Activated CD4-positive, alpha-beta T cell treated with anti-CD3 and anti-CD28 coated beads, Interleukin-2, amount 10 ng/mL, durations not matched to agents 7 days and 5 days (primary cell): ENCODE measurements around the gene STXBP6. TPM values are rescaled to one million over a fixed set of nuclear protein-coding genes. Genes with fewer than 3 reads are reported as not detected.

Experiments used
- CTCF ChIA-PET: fragments of 350-600 bp; sonication (Branson Sonifier 250); formaldehyde crosslinking; loops from one replicate; lab custom pipeline; 2021; ENCODE audit warnings: antibody characterized with exemption; lab: Charles Lee
- POLR2A ChIA-PET: fragments of 350-600 bp; sonication (Branson Sonifier 250); formaldehyde crosslinking; loops from one replicate; lab custom pipeline; 2021; ENCODE audit warnings: antibody characterized with exemption; lab: Charles Lee
- DNase-seq: peaks from one replicate; pipeline ENCODE4 v3.0.0-alpha.2; 2020
- H3K27ac Mint-ChIP-seq: one replicate; pipeline ENCODE4 v1.8.0; 2021; ENCODE audit warnings: mild to moderate bottlenecking, moderate library complexity, mixed read lengths
- H3K27me3 Mint-ChIP-seq: one replicate; pipeline ENCODE4 v1.8.0; 2021; ENCODE audit warnings: mixed read lengths
- H3K36me3 Mint-ChIP-seq: one replicate; pipeline ENCODE4 v1.8.0; 2021; ENCODE audit warnings: low read depth, mixed read lengths
- H3K4me1 Mint-ChIP-seq: one replicate; pipeline ENCODE4 v1.8.0; 2021; ENCODE audit warnings: mixed read lengths
- H3K4me3 Mint-ChIP-seq: one replicate; pipeline ENCODE4 v1.8.0; 2021; ENCODE audit warnings: mild to moderate bottlenecking, moderate library complexity, mixed read lengths
- H3K9me3 Mint-ChIP-seq: one replicate; pipeline ENCODE4 v1.8.0; 2021; ENCODE audit warnings: mixed read lengths
- total RNA-seq, 2 experiments: library from RNA; stranded (reverse); gene quantifications; one replicate each; pipeline ENCODE4 v1.2.3, GENCODE V29; 2021

The STXBP6 gene
- total RNA-seq, 2 experiments from 2014 or later: not detected

DNA sequence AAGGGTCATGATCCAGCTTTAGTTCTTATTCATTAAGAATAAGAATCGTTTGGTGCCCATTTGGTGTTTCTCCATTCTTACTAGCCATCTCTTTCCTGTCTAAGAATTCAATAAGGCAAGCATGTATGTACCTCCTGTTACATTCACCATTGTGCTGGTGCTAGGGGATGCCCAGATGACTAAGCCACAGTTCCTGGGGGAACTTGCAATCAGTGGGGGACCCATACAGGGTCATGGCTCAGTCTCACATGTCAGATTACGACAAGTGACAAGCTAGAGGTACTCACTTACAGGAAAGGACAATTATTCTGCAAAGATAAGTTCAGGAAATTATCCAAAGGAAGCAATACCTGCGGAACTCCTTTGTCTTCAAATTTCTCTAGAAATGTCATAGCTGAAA lies 125.4 kb downstream of the STXBP6 start:
- POLR2A ChIA-PET: no interaction called here
- Mint-ChIP-seq H3K9me3 (no peaks in the 10 kb centered on the region), H3K4me1 (no peaks in the 10 kb centered on the region), H3K27me3 (peaks cover 15% of the 10 kb centered on the region), H3K27ac (no peak overlapping the region), H3K4me3 (no peak overlapping the region), H3K36me3 (no peaks in the 10 kb centered on the region)
- CTCF ChIA-PET: interaction anchor here (0.6 kb wide), 1 partner anchor 14 kb away, joined by 3 read pairs; no protein-coding TSS in a partner anchor
- DNase-seq: no peak

DNA sequence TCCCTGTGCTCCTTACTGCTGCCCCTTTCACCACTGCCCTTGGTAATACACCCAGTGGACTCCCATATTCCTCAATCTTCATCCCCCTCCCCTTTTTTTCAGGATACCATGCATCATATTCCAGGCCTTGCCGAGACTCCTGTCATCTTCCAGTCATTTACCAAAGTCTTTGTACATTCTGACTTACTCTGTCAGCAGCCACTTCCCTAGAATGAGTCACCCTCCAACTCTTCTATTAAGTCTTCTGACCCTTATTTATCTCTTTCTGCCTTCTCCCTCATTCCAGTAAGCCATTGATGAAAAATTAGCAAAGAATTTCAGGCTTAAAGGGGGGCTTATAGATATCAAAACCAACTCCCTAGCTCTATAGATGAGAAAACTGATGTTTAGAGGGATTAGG lies 128.0 kb downstream of the STXBP6 start:
- H3K36me3 Mint-ChIP-seq: no peaks in the 10 kb centered on the region
- DNase-seq: no peak
- no peaks in the 10 kb centered on the region for H3K9me3 Mint-ChIP-seq
- POLR2A ChIA-PET: no interaction called here
- no peaks in the 10 kb centered on the region for H3K4me1 Mint-ChIP-seq
- H3K27me3 Mint-ChIP-seq: peaks cover 12% of the 10 kb centered on the region
- CTCF ChIA-PET: interaction anchor here (0.5 to 1.2 kb wide), 2 partner anchors 11 to 91 kb away, joined by 3 read pairs; no protein-coding TSS in a partner anchor
- no peak overlapping the region for H3K27ac Mint-ChIP-seq
- no peak overlapping the region for H3K4me3 Mint-ChIP-seq

DNA sequence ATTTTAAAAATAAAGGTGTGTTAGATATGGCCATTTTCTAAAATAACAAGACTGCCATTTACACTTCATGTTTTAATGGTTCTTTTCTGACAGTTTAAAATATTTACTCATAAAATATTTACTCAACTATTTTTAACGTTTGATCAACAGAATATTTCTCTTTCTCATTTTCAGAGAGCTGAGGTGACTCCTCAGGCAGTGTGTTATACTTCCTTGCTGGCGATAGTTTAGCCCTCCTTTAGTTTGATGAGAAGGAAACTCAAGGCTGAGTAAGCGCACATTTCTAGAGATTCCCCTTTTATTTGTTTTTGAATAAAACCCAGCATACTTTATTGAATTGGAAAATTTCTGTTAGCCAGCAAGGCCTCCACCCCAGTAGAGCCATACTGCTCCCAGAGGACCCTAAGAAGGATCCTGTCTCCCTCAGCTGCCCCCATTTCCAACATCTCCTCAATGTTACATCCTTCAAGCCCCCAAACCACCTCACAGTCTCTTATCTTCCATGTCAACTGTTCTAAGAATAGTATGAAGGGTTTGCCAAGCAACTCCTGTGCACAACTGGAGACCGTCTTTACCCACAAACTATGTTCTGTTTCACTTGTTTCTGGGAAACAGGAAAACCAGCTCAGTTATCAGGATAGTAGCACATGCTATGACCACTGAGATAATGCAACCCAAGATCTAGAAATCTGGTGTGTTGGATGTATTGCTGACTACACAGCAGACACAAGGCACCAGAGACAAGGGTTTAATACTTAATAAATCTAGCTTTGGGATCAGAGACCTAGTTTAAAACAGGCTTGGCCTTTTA lies 129.5 kb downstream of the STXBP6 start:
- CTCF ChIA-PET: no interaction called here
- POLR2A ChIA-PET: no interaction called here
- Mint-ChIP-seq H3K27me3 (peaks cover 20% of the 10 kb centered on the region), H3K4me1 (no peaks in the 10 kb centered on the region), H3K36me3 (no peaks in the 10 kb centered on the region), H3K27ac (no peak overlapping the region), H3K4me3 (no peak overlapping the region), H3K9me3 (no peaks in the 10 kb centered on the region)
- DNase-seq: no peak

DNA sequence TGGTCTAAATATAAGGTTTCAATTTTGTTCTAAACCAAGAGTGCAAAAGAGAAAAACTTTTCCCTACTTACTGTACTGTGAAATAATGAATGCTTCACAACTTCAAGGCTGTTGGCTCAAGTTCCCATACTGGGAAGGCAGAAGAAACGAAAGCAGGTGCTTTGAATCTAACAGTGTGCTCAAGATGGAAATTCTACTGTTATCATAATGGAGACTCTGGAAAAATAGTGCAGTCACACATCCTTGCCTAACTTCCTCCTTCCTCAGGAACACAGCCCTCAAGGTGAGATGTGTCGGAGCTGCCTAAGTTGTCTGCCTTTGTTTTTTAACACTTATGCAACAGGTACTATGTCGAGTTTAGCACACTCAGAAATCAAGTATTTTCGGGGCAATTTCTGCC lies 131.1 kb downstream of the STXBP6 start:
- CTCF ChIA-PET: no interaction called here
- H3K27me3 Mint-ChIP-seq: peaks cover 24% of the 10 kb centered on the region
- H3K36me3 Mint-ChIP-seq: no peaks in the 10 kb centered on the region
- no peaks in the 10 kb centered on the region for H3K9me3 Mint-ChIP-seq
- H3K27ac Mint-ChIP-seq: no peak overlapping the region
- no peak overlapping the region for H3K4me3 Mint-ChIP-seq
- H3K4me1 Mint-ChIP-seq: no peaks in the 10 kb centered on the region
- no peak for DNase-seq
- POLR2A ChIA-PET: no interaction called here

DNA sequence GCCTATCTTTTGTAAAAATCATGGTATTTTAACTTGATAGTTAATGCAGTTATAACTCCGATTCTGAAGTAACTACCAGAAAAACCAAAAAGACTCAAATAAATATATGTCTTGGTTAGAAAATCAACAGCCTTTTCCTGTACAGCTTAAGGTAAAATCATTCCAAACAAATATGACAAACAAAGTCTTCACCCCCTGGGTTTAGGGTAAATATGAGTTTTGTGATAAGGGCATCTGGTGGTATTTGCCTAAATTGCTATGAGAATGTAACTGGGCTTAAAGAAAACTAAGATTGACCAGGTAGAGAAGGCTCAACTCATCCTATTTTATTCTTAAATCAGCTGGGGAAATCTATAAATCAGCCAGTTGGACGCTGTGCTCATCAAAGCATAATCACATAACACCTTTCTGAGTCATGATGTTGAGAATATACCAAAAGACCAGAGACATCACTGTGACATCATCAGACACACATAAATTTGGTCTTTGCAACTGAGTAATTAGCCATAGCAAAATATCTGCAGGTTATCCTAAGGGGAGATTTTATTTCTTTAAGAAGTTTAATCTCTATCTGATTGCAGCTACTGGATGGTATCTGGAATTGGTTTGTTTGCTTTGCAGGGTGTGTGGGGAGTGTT lies 133.9 kb downstream of the STXBP6 start:
- Mint-ChIP-seq H3K4me1 (no peaks in the 10 kb centered on the region), H3K27me3 (peaks cover 23% of the 10 kb centered on the region), H3K36me3 (no peaks in the 10 kb centered on the region), H3K27ac (no peak overlapping the region), H3K9me3 (no peaks in the 10 kb centered on the region), H3K4me3 (no peak overlapping the region)
- DNase-seq: no peak
- ChIA-PET CTCF (no interaction called here), POLR2A (no interaction called here)

DNA sequence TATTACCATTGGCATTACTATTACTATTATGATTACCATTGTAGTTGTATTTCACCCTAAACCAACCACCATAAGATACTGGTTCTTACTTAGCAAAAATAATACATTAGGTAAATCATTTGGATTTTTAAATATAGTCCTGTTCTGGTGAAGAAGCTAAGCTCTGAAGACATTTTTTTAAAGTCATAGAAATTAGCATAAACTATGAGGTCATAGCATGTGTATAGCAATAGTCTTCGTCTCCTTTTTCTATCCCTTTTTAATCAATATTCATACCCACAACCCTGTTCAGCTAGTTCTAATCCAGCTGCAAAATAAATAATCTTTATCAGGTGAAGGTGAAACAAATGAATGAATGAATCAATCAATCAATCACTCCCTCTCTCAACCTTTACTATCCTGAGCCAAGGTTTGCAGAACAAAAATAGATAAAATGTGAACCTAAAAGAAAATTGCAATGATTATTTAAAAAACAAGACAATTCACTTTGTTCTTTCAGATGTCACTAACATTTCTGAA lies 134.5 kb downstream of the STXBP6 start:
- Mint-ChIP-seq H3K4me3 (no peak overlapping the region), H3K27ac (no peak overlapping the region), H3K27me3 (peaks cover 26% of the 10 kb centered on the region), H3K36me3 (no peaks in the 10 kb centered on the region), H3K9me3 (no peaks in the 10 kb centered on the region), H3K4me1 (no peaks in the 10 kb centered on the region)
- POLR2A ChIA-PET: no interaction called here
- no peak for DNase-seq
- CTCF ChIA-PET: no interaction called here

DNA sequence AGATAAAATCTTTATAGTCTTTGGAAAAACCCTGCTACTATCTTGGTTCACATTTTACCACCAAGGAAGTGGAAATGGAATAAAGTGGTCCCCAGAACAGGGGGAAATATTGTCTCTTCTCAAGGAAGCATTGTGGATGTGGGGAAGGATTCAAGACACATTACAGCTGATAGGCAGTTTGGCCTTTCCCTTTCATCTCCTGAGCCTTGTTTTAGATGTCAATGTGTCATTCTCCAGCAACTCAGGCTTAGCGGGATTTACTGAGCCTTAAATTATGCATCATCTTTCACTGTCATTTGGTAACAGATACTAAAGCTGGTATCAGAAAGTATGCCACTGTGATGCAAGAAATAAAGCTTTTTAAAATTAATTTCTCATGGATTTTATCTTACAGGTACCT lies 136.2 kb downstream of the STXBP6 start:
- H3K36me3 Mint-ChIP-seq: no peaks in the 10 kb centered on the region
- ChIA-PET POLR2A (no interaction called here), CTCF (no interaction called here)
- peaks cover 24% of the 10 kb centered on the region for H3K27me3 Mint-ChIP-seq
- no peaks in the 10 kb centered on the region for H3K9me3 Mint-ChIP-seq
- DNase-seq: no peak
- H3K27ac Mint-ChIP-seq: no peak overlapping the region
- H3K4me1 Mint-ChIP-seq: no peaks in the 10 kb centered on the region
- H3K4me3 Mint-ChIP-seq: no peak overlapping the region

DNA sequence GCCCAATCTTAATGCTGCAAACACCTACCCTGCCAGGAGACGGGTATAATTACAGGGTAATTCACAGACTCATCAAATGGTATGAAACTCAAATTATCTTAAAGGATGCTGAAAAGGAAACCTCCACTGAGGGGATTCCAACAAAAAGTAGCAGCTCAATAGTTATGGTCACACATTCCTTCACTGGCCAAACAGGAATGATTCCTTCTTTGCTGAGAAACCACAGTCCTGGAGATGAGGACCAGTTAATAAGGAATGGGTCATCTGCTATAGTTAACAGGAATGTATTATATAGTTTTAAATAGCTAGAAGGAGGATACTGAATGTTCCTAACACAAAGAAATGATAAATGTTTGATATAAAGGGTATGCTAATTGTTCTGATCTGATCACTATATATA lies 136.9 kb downstream of the STXBP6 start:
- Mint-ChIP-seq H3K4me3 (no peak overlapping the region), H3K4me1 (no peaks in the 10 kb centered on the region), H3K27ac (no peak overlapping the region), H3K36me3 (no peaks in the 10 kb centered on the region), H3K27me3 (peaks cover 25% of the 10 kb centered on the region), H3K9me3 (no peaks in the 10 kb centered on the region)
- ChIA-PET CTCF (no interaction called here), POLR2A (no interaction called here)
- DNase-seq: no peak

DNA sequence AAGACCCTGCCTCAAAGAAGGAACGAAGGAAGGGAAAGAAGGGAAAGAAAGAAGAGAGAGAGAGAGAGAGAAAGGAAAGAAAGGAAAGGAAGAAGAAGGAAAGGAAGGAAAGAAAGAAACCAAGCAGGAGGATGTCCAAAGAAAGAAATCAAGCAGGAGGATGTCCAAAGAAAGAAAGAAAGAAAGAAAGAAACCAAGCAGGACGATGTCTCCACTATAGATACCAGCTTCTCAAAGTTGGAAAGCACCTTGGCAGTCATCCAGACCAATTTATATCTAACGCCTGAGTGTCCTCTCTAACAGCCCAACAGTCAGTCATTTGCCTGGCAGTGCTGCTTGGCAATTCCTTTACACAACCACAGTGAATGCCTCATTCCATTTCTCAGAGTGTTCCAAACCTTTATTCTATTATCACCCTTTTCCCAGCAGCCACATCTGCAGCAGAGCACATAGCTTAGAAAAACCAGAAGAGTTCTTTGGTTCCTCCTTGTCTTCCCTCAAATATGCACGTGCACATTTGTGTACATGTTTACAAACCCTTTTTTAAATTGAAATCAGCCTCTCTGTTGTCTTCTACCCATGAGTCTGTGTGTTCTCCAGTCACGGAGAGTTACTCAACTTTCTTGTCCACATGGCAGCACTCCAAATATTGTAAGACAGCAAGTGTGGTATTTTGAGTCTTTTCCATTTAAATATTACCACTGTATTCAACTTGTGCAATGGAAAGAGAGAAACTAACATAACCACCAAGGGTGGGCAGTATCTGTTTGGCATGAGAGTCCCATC lies 138.4 kb downstream of the STXBP6 start:
- no peak overlapping the region for H3K4me3 Mint-ChIP-seq
- H3K36me3 Mint-ChIP-seq: no peaks in the 10 kb centered on the region
- no peaks in the 10 kb centered on the region for H3K9me3 Mint-ChIP-seq
- ChIA-PET CTCF (no interaction called here), POLR2A (no interaction called here)
- no peak for DNase-seq
- H3K27me3 Mint-ChIP-seq: peaks cover 23% of the 10 kb centered on the region
- H3K27ac Mint-ChIP-seq: no peak overlapping the region
- H3K4me1 Mint-ChIP-seq: no peaks in the 10 kb centered on the region

DNA sequence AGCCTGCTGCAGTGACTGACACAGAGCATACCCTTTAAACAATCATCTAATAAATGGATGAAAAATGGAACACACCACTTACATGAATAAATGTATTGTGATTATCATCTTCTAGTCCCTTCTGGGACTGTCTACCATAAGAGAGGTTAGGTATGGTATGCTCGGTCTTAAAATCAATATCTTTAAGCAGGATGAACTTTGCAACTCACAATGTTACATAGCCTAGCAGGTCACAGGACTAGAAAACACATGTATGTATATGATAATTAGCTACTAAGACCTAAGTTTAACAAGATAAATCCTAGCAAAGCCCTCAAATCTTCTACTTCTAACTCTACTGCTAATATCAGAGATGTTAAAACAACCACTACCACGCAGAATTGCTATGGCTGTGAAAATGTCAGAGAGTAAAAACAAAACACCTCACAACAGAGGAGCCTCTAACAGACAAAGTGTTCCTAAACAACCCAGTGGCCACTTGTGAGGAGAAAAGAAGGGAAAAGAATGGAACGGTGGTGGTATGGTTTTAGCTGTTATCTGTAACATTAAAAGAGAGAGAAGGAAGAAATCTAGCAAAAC lies 139.4 kb downstream of the STXBP6 start:
- Mint-ChIP-seq H3K27me3 (peaks cover 21% of the 10 kb centered on the region), H3K36me3 (no peaks in the 10 kb centered on the region), H3K27ac (no peak overlapping the region), H3K9me3 (no peaks in the 10 kb centered on the region), H3K4me1 (no peaks in the 10 kb centered on the region), H3K4me3 (no peak overlapping the region)
- DNase-seq: no peak
- ChIA-PET CTCF (no interaction called here), POLR2A (no interaction called here)

DNA sequence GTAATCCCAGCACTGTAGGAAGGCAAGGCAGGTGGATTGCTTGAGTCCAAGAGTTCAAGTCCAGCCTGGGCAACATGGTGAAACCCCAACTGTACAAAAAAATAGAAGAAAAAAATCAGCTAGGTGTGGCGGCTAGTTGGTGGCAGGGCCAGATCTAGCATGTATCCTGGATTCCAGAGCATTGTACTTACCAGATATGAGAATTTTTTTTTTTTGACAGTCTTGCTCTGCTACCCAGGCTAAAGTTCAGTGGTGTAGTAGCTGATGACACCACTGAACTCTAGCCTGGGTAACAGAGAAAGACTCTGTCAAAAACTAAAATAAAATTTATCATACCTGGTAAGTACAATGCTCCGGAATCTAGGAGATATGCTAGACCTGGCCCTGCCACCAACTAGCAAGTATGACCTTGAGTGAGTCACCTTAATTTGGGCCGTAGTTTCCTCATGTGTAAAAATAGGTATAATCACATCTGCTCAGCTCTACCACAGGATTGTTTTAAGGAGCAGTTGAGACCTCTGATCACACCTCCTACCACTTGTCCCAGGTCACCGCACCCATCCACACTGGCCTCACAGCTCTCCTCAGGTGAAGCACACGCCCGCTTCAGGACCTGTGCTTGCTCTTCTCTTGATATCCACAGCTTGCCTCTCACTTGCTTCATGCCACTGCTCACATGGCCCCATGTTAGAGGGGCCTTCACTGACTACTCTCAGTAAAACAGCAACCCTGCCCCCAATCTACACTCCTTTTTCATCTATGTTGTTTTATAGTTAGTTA lies 140.2 kb downstream of the STXBP6 start:
- Mint-ChIP-seq H3K27ac (no peak overlapping the region), H3K4me3 (no peak overlapping the region), H3K9me3 (no peaks in the 10 kb centered on the region), H3K4me1 (no peaks in the 10 kb centered on the region), H3K36me3 (no peaks in the 10 kb centered on the region), H3K27me3 (peaks cover 23% of the 10 kb centered on the region)
- ChIA-PET CTCF (no interaction called here), POLR2A (no interaction called here)
- no peak for DNase-seq

DNA sequence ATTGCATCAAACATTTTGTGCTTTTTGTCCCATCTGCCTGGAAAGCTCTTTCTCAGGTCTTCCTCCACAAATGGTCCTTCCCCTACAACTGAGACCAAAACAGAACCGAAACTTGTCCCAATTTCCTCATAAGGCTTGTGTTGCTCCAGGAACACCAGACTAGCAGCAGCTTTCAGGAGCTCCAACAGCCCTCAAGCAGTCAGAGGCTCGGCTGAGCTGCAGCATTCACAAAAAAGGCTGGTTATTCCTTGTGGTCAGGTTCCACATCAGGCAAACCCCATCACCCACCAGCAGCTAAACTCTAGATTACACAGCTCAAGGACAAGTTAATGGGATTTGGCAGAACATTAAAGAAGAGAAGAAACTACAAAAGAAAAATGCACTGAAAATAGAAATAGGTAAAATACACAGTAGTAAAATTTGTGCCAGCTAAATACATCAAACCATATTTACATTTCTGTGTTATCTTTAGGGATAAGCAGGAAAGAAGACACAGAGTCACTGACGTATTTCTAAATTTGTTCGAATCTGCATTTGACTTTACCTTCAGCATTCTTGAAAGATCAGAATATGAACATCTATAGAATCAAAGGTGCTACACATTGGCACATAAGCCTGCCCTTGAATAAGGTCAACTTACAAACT lies 141.2 kb downstream of the STXBP6 start:
- Mint-ChIP-seq H3K4me1 (no peaks in the 10 kb centered on the region), H3K9me3 (no peaks in the 10 kb centered on the region), H3K4me3 (no peak overlapping the region), H3K36me3 (no peaks in the 10 kb centered on the region), H3K27me3 (peaks cover 20% of the 10 kb centered on the region), H3K27ac (no peak overlapping the region)
- ChIA-PET CTCF (no interaction called here), POLR2A (no interaction called here)
- DNase-seq: no peak
